Anterior cingulate cortex (tissue), 58 donors: Measurements from ENCODE around the gene KCNF1.

Experiments used
- DNase-seq, 58 donors: peaks; one replicate each; lab custom pipeline; 2025; lab: John Stamatoyannopoulos, UW

KCNF1 gene

GRCh38 chr2:10935366-10935918 lies 23.7 kb downstream of the KCNF1 start:
- no peak for DNase-seq

GRCh38 chr2:10935953-10936942 lies 24.5 kb downstream of the KCNF1 start:
- peak in 6 of 58 donors; percentile 25 to 48 (median 40) for DNase-seq

DNA sequence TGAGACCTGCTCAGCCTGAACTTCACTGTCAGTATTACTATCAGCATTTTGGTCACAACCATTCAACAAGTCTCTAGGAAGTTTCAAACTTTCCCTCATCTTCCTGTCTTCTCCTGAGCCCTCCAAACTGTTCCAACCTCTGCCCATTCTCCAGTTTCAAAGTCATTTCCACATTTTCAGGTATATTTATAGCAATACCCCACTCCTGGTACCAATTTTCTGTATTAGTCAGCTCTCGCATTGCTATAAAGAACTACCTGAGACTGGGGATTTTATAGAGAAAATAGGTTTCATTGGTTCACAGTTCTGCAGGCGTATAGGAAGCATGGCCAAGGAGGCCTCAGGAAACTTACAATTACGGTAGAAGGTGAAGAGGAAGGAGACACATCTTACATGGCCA lies 27.3 kb downstream of the KCNF1 start:
- no peak for DNase-seq

- no peak for DNase-seq
These were observed 28.9 kb downstream of the KCNF1 start for GRCh38 chr2:10940596-10940995.

DNA sequence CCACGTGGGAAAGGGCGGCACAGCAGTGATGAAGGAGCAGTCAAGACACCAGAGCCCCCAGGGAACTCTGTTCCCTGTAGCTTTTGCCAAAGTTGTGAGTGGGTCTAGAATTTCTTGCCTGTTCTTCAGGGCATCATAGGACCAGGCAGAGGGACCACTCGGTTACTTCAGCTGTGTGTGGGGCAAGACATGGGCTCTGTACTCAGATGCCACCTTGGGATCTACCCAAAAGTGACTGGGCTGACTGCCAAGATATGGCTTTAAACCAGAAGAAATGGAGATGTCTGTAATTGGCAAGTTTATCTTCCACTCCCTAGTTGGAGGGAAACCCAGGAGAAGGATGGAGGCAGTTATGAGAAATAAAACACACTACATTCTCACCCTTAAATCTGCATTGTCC lies 29.6 kb downstream of the KCNF1 start:
- DNase-seq: no peak

DNA sequence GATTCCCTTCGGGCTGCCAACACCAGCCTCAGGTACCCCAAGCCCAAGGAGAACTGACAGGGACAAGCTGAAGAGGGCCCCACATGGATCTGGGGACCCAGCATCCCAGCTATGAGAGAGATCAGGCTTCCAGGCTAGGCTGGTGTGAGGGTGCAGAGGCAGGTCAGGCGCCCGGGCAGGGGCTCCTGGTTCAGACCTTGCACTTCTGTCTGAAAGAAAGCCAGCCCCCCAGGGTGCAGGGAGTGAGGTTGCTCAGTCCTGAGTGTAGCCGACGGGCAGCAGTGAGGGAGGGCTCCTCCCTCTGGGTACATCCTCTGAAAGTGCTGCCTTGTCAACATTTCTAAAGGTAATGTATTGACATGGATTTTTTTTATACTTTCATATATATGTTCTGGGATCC lies 33.1 kb downstream of the KCNF1 start:
- DNase-seq: no peak

- DNase-seq: no peak
These were observed 34.7 kb downstream of the KCNF1 start for GRCh38 chr2:10946394-10946793.

- DNase-seq: peak in 2 of 58 donors; percentile 31 to 36
These were observed 35.3 kb downstream of the KCNF1 start for GRCh38 chr2:10947005-10947440.

DNA sequence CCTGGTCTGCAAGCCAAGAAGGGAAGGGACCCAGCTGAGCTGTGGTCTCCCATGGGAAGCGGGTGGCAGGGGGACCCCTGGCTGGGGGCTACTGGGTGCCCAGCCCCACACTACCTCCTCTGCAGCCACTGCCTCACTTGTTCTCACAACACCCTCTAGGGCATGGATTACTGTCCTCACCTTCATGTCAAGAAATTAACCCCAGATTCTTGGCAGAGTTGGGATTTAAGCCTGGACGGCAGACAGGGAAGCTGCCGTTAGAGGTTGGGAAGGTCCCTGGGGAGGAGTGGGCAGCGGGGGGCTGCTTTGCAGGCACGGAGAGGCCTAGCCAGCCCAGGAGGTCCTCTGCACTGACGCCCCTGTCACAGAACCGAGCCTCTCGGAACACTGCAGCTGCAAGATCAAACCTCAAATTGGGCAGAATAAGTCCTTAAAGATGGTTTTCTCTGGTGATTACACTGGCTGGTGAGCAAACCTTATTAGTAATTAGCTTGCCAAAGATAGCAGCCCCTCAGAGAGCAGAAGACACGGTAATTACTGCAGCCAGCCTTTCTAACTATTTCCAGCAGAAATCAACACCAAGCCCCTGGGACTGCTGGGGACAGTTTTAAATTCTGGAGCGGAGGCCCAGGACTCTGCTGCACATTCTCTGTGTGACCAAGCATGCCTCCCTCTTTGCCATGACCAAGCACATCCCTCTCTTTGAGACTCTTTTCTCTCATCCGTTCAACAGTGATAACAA lies 35.9 kb downstream of the KCNF1 start:
- no peak for DNase-seq

DNA sequence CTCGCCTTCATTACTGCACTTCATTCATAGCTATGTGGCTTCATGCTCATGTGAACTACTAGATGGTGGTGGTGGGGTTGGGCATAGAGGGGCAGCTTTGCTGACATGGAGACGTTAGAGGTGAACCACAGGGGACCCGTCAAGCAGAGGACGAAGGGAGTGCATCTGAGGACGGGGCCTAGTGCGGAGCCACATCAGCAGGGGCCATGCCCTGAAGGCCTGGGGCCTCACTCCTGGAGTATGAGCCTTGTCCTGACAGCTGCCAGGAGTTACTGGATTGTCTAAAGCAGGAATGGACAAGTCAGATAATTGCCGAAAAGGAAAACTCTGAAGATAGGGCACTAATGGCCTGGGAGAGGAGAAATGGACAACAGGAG lies 36.4 kb downstream of the KCNF1 start:
- DNase-seq: no peak

- DNase-seq: no peak
These were observed 37.0 kb downstream of the KCNF1 start for GRCh38 chr2:10948606-10949230.

DNA sequence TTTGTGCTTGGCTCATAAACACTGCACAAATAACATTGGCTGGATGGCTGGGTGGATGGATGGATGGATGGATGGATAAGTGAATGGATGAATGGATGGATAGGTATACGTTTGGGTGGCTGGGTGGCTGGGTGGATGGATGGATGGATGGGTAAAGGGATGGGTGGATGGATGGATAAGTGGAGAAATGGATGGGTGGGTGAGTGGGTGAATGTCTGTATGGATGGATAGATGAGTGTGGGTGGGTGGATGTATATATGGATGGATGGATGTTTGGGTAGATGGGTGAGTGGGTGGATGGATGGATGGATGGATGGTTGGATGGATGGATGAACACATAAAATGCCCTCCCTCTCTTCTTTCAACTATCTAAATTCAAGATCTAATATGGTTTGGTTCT lies 38.1 kb downstream of the KCNF1 start:
- no peak for DNase-seq

DNA sequence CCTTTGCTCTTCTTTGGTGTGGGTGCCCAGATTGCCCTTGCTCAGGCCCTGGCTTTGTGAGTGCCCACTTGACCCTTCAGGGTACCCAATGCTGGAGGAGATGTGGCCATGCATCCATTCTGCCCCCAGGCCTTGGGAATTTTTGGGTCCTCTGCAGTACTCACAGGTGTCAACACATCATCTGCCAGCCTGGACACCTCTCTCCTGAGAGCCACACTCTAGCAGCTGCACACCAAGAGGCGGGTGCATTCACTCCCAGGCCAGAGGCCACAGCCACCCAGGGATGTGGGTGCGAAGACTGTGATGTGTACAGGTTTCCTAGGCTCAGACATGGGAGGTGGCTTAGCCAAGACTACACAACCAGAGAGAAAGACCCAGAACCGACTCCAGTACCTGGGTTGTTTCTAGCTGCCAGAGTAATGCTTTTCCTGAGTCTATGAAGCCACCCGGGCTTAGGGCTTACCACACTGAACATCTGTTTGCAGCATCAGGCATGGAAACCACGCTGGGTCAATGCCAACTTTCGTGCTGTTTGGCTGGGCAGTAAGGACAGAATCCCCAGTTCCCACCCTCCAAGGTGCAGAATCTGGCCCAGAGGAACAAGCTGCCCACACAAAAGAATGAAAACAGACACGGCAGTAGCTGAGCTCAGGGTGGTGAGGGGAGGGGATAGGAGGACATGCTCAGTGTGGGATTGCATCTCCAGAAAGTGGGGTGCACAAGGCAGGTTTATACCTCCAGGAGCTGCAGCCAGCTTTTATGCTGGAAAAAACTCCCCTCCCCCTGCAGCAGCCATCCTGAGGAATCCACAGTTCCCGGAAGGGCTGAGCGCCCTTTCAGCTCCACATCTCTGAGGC lies 40.1 kb downstream of the KCNF1 start:
- no peak for DNase-seq

GRCh38 chr2:10954416-10954815 lies 42.7 kb downstream of the KCNF1 start:
- DNase-seq: no peak

GRCh38 chr2:10954856-10955818 lies 43.4 kb downstream of the KCNF1 start:
- no peak for DNase-seq

DNA sequence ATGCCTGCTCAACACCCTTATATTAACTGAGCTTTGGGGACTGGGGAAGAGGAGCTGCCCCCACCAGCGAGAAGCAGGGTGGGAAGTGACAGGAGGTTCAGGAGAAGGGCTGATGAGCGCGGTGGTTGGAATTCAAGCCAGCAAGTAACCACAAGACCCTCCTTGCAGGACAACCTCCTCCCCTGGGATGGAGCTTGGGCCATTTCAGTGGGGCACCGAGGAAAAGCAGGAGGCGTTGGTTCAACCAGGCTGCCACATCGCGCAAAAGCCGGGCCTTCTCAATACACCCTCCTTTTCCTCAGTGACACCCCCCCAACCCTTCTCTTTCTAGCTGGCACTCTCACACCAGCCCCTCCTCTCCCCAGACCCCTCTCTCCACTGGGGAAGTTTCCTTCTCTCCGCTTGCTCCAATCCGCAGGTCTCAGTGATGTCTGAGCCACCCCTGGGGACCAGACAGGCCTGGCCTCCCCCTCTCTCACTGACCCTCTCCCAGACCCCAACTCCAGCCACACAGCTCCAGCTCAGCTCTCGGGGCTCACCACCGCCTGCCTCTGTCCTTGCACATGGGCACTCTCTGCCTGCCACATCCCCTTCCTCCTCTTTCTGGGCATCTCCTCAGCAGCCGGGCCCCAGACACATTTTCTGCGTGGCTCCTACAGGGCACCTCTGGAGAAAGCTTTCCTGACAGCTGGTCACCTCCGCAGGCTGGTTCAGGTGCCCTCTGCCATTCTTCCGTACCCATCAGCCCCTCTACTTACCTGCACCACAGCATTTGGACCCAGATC lies 44.5 kb downstream of the KCNF1 start:
- DNase-seq: no peak

- DNase-seq: no peak
These were observed 45.7 kb downstream of the KCNF1 start for GRCh38 chr2:10957391-10957790.

- peak in 3 of 58 donors; percentile 14 to 30 (median 19) for DNase-seq
These were observed 46.7 kb downstream of the KCNF1 start for GRCh38 chr2:10958452-10958851.
